HG02798 (cell line): ENCODE measurements around the gene ZNF407.
A peak's percentile ranks its signal among the peaks of the same experiment; 100 is the strongest.

Source experiments
- ATAC-seq: cut with Tn5 transposase; IDR thresholded peaks from one replicate; pipeline ENCODE4 v1.9.1; 2021; ENCODE audit warnings: mild to moderate bottlenecking; ENCODE audit not compliant: unreplicated experiment, poor library complexity

Gene ZNF407

GRCh38 chr18:74980669-74981068, 383.0 kb downstream of the ZNF407 start:
- no peak for ATAC-seq

GRCh38 chr18:74981476-74981875, 383.8 kb downstream of the ZNF407 start:
- ATAC-seq = no peak

- no peak for ATAC-seq
Measured at GRCh38 chr18:74982946-74983635, 385.4 kb downstream of the ZNF407 start.

GRCh38 chr18:74989134-74989533, 391.5 kb downstream of the ZNF407 start:
- no peak for ATAC-seq

- ATAC-seq = no peak
Measured at GRCh38 chr18:74990563-74991081, 393.0 kb downstream of the ZNF407 start.

- ATAC-seq = peak; percentile 86
Measured at GRCh38 chr18:74994502-74995418, 397.1 kb downstream of the ZNF407 start.

- no peak for ATAC-seq
Measured at GRCh38 chr18:74995419-74995736, 397.7 kb downstream of the ZNF407 start.

- no peak for ATAC-seq
Measured at GRCh38 chr18:74996055-74996454, 398.4 kb downstream of the ZNF407 start.

- ATAC-seq = no peak
Measured at GRCh38 chr18:74996996-74997395, 399.3 kb downstream of the ZNF407 start.

- no peak for ATAC-seq
Measured at GRCh38 chr18:75000920-75001319, 403.2 kb downstream of the ZNF407 start.

- no peak for ATAC-seq
Measured at GRCh38 chr18:75003039-75003438, 405.4 kb downstream of the ZNF407 start.

- ATAC-seq = no peak
Measured at GRCh38 chr18:75003764-75004690, 406.4 kb downstream of the ZNF407 start.

GRCh38 chr18:75005626-75006025, 408.0 kb downstream of the ZNF407 start:
- no peak for ATAC-seq

GRCh38 chr18:75008186-75008585, 410.5 kb downstream of the ZNF407 start:
- ATAC-seq = no peak

- ATAC-seq = no peak
Measured at GRCh38 chr18:75009296-75009695, 411.6 kb downstream of the ZNF407 start.

- ATAC-seq = no peak
Measured at GRCh38 chr18:75009878-75010277, 412.2 kb downstream of the ZNF407 start.

- no peak for ATAC-seq
Measured at GRCh38 chr18:75010278-75010677, 412.6 kb downstream of the ZNF407 start.

- ATAC-seq = no peak
Measured at GRCh38 chr18:75010689-75011088, 413.0 kb downstream of the ZNF407 start.

GRCh38 chr18:75016025-75016717, 418.5 kb downstream of the ZNF407 start:
- peak; percentile 75 for ATAC-seq

GRCh38 chr18:75023473-75023872, 425.8 kb downstream of the ZNF407 start:
- ATAC-seq = peak; percentile 50
